PC-3 (cell line): ENCODE data around the gene DUSP22. TPM values are rescaled to one million over a fixed set of nuclear protein-coding genes. Genes with fewer than 3 reads are reported as not detected.

Source experiments
- ATAC-seq: fragments of 200-7000 bp; cut with Tn5 transposase; 2 replicates; pipeline ENCODE4 v1.9.1; 2020; ENCODE audit warnings: mild to moderate bottlenecking, moderate library complexity
- BruUV-seq: library from RNA; stranded (reverse); fragments of 400-500 nt; replicated peaks from 2 replicates; lab custom pipeline; 2021; lab: Mats Ljungman, UMichigan
- CTCF ChIA-PET: fragments of 300-600 bp; sonication (Branson Sonifier 250); formaldehyde crosslinking; loops from one replicate; lab custom pipeline; 2022; ENCODE audit warnings: antibody characterized with exemption; lab: Charles Lee
- POLR2A ChIA-PET: fragments of 300-600 bp; sonication (Branson Sonifier 250); formaldehyde crosslinking; loops from one replicate; lab custom pipeline; 2022; ENCODE audit warnings: antibody characterized with exemption; ENCODE audit not compliant: unreplicated experiment; lab: Charles Lee
- DNase-seq: peaks from one replicate; pipeline ENCODE4 v3.0.0-alpha.2; 2015
- H2AFZ ChIP-seq: fragments of 300-600 bp; sonication (generic); 2 replicates; pipeline ENCODE4 v1.6.0; 2016; ENCODE audit warnings: antibody characterized with exemption, low read length
- H3F3A ChIP-seq: fragments of 300-600 bp; sonication (generic); one replicate; pipeline ENCODE4 v1.6.0; 2017; ENCODE audit warnings: antibody characterized with exemption, low read length, control low read depth, mild to moderate bottlenecking; ENCODE audit not compliant: unreplicated experiment
- H3K27ac ChIP-seq: fragments of 300-600 bp; sonication (generic); 2 replicates; pipeline ENCODE4 v1.5.1; 2016; ENCODE audit warnings: mild to moderate bottlenecking, low read length
- H3K27me3 ChIP-seq: fragments of 300-600 bp; sonication (generic); 2 replicates; pipeline ENCODE4 v1.6.1; 2016; ENCODE audit warnings: low read length, mixed read lengths
- H3K36me3 ChIP-seq: fragments of 300-600 bp; sonication (generic); 2 replicates; pipeline ENCODE4 v1.6.1; 2016; ENCODE audit warnings: low read depth, mixed run types, low read length, mixed read lengths
- H3K4me1 ChIP-seq: fragments of 300-600 bp; sonication (generic); 2 replicates; pipeline ENCODE4 v1.5.1; 2016; ENCODE audit warnings: low read length; ENCODE audit not compliant: insufficient read depth
- H3K4me2 ChIP-seq: fragments of 300-600 bp; sonication (generic); 2 replicates; pipeline ENCODE4 v1.6.0; 2016; ENCODE audit warnings: low read length
- H3K4me3 ChIP-seq: fragments of 300-600 bp; sonication (generic); 2 replicates; pipeline ENCODE4 v1.5.1; 2016; ENCODE audit warnings: mild to moderate bottlenecking, low read length, mixed read lengths
- H3K79me2 ChIP-seq: fragments of 300-600 bp; sonication (generic); 2 replicates; pipeline ENCODE4 v1.6.1; 2017; ENCODE audit warnings: low read length, mixed read lengths
- H3K9ac ChIP-seq: fragments of 300-600 bp; sonication (generic); 2 replicates; pipeline ENCODE4 v1.6.0; 2016; ENCODE audit warnings: mild to moderate bottlenecking, low read length
- H3K9me2 ChIP-seq: fragments of 300-600 bp; sonication (generic); replicated peaks from 2 replicates; pipeline ENCODE4 v1.6.1; 2016; ENCODE audit warnings: mixed run types, low read length, mixed read lengths
- H3K9me3 ChIP-seq: fragments of 300-600 bp; sonication (generic); 2 replicates; pipeline ENCODE4 v1.6.1; 2016; ENCODE audit warnings: low read length, mixed read lengths
- H4K20me1 ChIP-seq: fragments of 300-600 bp; sonication (generic); 2 replicates; pipeline ENCODE4 v1.6.1; 2016; ENCODE audit warnings: low read length, mixed read lengths
- EZH2 ChIP-seq: fragments of 300-600 bp; sonication (generic); IDR thresholded peaks from one replicate; pipeline ENCODE4 v1.6.1; 2017; ENCODE audit warnings: antibody characterized with exemption, mild to moderate bottlenecking, low read length; ENCODE audit not compliant: unreplicated experiment
- EZH2phosphoT487 ChIP-seq: fragments of 300-600 bp; sonication (generic); IDR thresholded peaks from 2 replicates; pipeline ENCODE4 v1.6.1; 2018; ENCODE audit warnings: mild to moderate bottlenecking, antibody characterized with exemption, low read length, borderline replicate concordance
- intact Hi-C: fragments of 100-400 bp; cut with micrococcal nuclease; formaldehyde crosslinking; loops from 2 replicates; pipeline ENCODE4 v1.9.0; 2023
- total RNA-seq: library from RNA; depleted of rRNA; stranded (reverse); fragments of >200 nt; gene quantifications from 2 replicates; pipeline ENCODE4 v1.2.3, GENCODE V29; 2014
- TF ChIP-seq, protein P1 (sequence below): fragments of 300-600 bp; sonication (generic); conservative IDR thresholded peaks from 2 replicates; pipeline ENCODE4 v1.5.1; 2017; ENCODE audit warnings: antibody characterized with exemption, low read depth, mild to moderate bottlenecking, low read length

The DUSP22 gene
- total RNA-seq, 1 experiment from 2014 or later = 37.8 TPM

DNA sequence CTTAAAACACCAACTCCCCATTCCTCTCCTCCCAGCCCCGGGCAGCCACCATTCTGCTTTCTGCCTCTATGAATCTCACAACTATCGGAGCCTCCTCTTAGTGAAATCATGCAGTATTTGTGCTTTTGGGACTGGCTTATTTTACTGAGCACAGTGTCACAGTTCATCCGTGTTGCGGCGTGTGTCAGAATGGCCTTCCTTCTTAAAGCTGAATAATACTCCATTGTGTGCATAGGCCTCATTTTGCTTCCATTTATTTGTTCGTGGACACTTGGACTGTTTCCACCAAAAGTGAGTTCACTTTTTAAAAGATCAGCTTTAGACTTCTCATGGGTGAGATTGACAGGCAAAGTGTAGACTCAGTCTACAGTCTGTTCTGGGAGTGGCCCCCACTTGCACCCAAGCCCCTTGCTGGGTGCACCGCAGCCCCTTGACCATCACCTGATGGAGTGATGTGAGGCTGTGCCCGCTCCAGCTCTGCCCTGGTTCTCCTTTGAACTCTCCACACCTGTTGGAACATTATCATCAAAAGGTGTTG lies 12.6 kb downstream of the DUSP22 start:
- no peaks in the 10 kb centered on the region for H3K9me3 ChIP-seq
- CTCF ChIA-PET = no interaction called here
- no peaks in the 10 kb centered on the region for H3K36me3 ChIP-seq
- intact Hi-C loops = no loop called here
- no peaks in the 10 kb centered on the region for H3K27me3 ChIP-seq
- POLR2A ChIA-PET = no interaction called here
- no peaks in the 10 kb centered on the region for H3K79me2 ChIP-seq
- no peaks in the 10 kb centered on the region for H4K20me1 ChIP-seq
- H3K27ac ChIP-seq = no peak overlapping the region
- no peak overlapping the region for H3K9ac ChIP-seq
- no peak overlapping the region for H2AFZ ChIP-seq
- no peaks in the 10 kb centered on the region for H3K9me2 ChIP-seq
- H3F3A ChIP-seq = no peaks in the 10 kb centered on the region
- H3K4me1 ChIP-seq = no peaks in the 10 kb centered on the region
- no peak for ATAC-seq
- no peak for DNase-seq
- BruUV-seq = no TSS peak
- H3K4me3 ChIP-seq = no peak overlapping the region
- no peak overlapping the region for H3K4me2 ChIP-seq
- no peak for TF ChIP-seq EZH2phosphoT487
- TF ChIP-seq, protein P1, sequence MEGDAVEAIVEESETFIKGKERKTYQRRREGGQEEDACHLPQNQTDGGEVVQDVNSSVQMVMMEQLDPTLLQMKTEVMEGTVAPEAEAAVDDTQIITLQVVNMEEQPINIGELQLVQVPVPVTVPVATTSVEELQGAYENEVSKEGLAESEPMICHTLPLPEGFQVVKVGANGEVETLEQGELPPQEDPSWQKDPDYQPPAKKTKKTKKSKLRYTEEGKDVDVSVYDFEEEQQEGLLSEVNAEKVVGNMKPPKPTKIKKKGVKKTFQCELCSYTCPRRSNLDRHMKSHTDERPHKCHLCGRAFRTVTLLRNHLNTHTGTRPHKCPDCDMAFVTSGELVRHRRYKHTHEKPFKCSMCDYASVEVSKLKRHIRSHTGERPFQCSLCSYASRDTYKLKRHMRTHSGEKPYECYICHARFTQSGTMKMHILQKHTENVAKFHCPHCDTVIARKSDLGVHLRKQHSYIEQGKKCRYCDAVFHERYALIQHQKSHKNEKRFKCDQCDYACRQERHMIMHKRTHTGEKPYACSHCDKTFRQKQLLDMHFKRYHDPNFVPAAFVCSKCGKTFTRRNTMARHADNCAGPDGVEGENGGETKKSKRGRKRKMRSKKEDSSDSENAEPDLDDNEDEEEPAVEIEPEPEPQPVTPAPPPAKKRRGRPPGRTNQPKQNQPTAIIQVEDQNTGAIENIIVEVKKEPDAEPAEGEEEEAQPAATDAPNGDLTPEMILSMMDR = no peak

- no peak overlapping the region for H3K27ac ChIP-seq
- ChIA-PET POLR2A (no interaction called here), CTCF (no interaction called here)
- H3K4me1 ChIP-seq = no peaks in the 10 kb centered on the region
- H3K9ac ChIP-seq = no peak overlapping the region
- H3F3A ChIP-seq = no peaks in the 10 kb centered on the region
- H3K4me3 ChIP-seq = no peak overlapping the region
- H3K36me3 ChIP-seq = no peaks in the 10 kb centered on the region
- no peaks in the 10 kb centered on the region for H3K27me3 ChIP-seq
- no peak overlapping the region for H3K4me2 ChIP-seq
- no peaks in the 10 kb centered on the region for H4K20me1 ChIP-seq
- H3K9me3 ChIP-seq = no peaks in the 10 kb centered on the region
- no peaks in the 10 kb centered on the region for H3K9me2 ChIP-seq
- no peak for TF ChIP-seq EZH2
- no peak for TF ChIP-seq EZH2phosphoT487
- TF ChIP-seq, protein P1 = no peak
- BruUV-seq = no TSS peak
- no peaks in the 10 kb centered on the region for H3K79me2 ChIP-seq
- DNase-seq (no peak), ATAC-seq (no peak)
- H2AFZ ChIP-seq = no peak overlapping the region
- intact Hi-C loops = no loop called here
These were observed 13.3 kb downstream of the DUSP22 start for GRCh38 chr6:305371-306206.

DNA sequence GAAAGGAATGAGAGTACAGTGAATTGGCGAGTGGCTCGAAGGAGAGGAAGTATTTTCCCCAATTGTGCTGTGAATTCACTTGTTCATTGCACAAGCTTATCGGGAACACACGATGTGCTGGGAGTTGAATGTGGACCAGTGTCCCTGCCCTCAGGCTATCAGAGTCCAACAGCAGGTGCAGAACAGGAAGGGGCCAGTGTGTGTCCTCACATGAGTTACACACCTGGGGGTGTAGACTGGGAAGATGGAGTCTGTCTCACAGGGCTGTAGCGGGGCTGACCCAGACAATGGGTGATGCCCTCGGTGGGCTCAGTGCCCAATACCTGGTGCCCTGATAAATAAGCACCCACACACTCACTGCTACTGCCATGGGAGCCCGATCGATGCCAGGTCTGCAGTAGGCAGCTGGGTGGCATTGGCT lies 14.4 kb downstream of the DUSP22 start:
- ChIA-PET POLR2A (no interaction called here), CTCF (no interaction called here)
- ATAC-seq (no peak), DNase-seq (no peak)
- Histone ChIP-seq H2AFZ (no peak overlapping the region), H3K27me3 (no peaks in the 10 kb centered on the region), H3K9ac (no peak overlapping the region), H3K27ac (no peak overlapping the region), H3K36me3 (no peaks in the 10 kb centered on the region), H3K79me2 (no peaks in the 10 kb centered on the region), H3K4me1 (no peaks in the 10 kb centered on the region), H3K4me3 (no peak overlapping the region), H3K9me3 (no peaks in the 10 kb centered on the region), H3F3A (no peaks in the 10 kb centered on the region), H4K20me1 (no peaks in the 10 kb centered on the region), H3K4me2 (no peak overlapping the region), H3K9me2 (no peaks in the 10 kb centered on the region)
- no TSS peak for BruUV-seq
- intact Hi-C loops = no loop called here
- TF ChIP-seq, protein P1 = no peak
- TF ChIP-seq EZH2 (no peak), EZH2phosphoT487 (no peak)
